GM23338 (cell line): ENCODE measurements around the gene BCAR3. TPM values are rescaled to one million over a fixed set of nuclear protein-coding genes. Genes with fewer than 3 reads are reported as not detected.

Experiments used
- ATAC-seq: fragments of 200-7000 bp; cut with Tn5 transposase; 3 replicates; pipeline ENCODE4 v1.9.1; 2020
- DNase-seq: peaks from one replicate; pipeline ENCODE4 v3.0.0-alpha.2; 2015; ENCODE audit warnings: low spot score
- H2AFZ ChIP-seq: fragments of 200-600 bp; sonication (generic); 2 replicates; pipeline ENCODE4 v1.8.0; 2016; ENCODE audit warnings: antibody characterized with exemption, mild to moderate bottlenecking, moderate library complexity
- H3F3A ChIP-seq: fragments of 200-600 bp; sonication (generic); replicated peaks from 2 replicates; pipeline ENCODE4 v1.8.0; 2017; ENCODE audit warnings: antibody characterized with exemption, mixed run types, low read depth
- H3K27ac ChIP-seq: fragments of 200-600 bp; sonication (generic); 2 replicates; pipeline ENCODE4 v1.6.1; 2016; ENCODE audit warnings: low read depth
- H3K27me3 ChIP-seq: fragments of 200-600 bp; sonication (generic); 2 replicates; pipeline ENCODE4 v1.8.0; 2016; ENCODE audit warnings: mild to moderate bottlenecking, mixed run types, moderate library complexity; ENCODE audit not compliant: insufficient read depth
- H3K36me3 ChIP-seq: fragments of 200-600 bp; sonication (generic); 2 replicates; pipeline ENCODE4 v1.8.0; 2016; ENCODE audit warnings: mild to moderate bottlenecking; ENCODE audit not compliant: insufficient read depth
- H3K4me1 ChIP-seq: fragments of 200-600 bp; sonication (generic); 2 replicates; pipeline ENCODE4 v1.8.0; 2016; ENCODE audit warnings: mild to moderate bottlenecking, moderate library complexity; ENCODE audit not compliant: insufficient read depth
- H3K4me2 ChIP-seq: fragments of 200-600 bp; sonication (generic); 2 replicates; pipeline ENCODE4 v1.7.1; 2017; ENCODE audit warnings: mixed run types
- H3K4me3 ChIP-seq: fragments of 200-600 bp; sonication (generic); 2 replicates; pipeline ENCODE4 v1.6.1; 2016; ENCODE audit warnings: mixed run types
- H3K79me2 ChIP-seq: fragments of 200-600 bp; sonication (generic); replicated peaks from 2 replicates; pipeline ENCODE4 v1.8.0; 2017; ENCODE audit warnings: mild to moderate bottlenecking; ENCODE audit not compliant: insufficient read depth
- H3K9me2 ChIP-seq: fragments of 200-600 bp; sonication (generic); 2 replicates; pipeline ENCODE4 v1.8.0; 2017; ENCODE audit not compliant: insufficient read depth
- H4K20me1 ChIP-seq: fragments of 200-600 bp; sonication (generic); replicated peaks from 2 replicates; pipeline ENCODE4 v1.8.0; 2017; ENCODE audit warnings: mild to moderate bottlenecking; ENCODE audit not compliant: insufficient read depth
- H3K27ac Mint-ChIP-seq: 2 replicates; pipeline ENCODE4 v1.8.0; 2020; ENCODE audit warnings: inconsistent platforms, mild to moderate bottlenecking, moderate library complexity, mixed read lengths
- H3K27me3 Mint-ChIP-seq: 3 replicates; pipeline ENCODE4 v1.8.0; 2022; ENCODE audit warnings: low read depth, mild to moderate bottlenecking, moderate library complexity, mixed read lengths, inconsistent platforms; ENCODE audit not compliant: insufficient read depth, poor library complexity
- H3K36me3 Mint-ChIP-seq: 3 replicates; pipeline ENCODE4 v1.8.0; 2021; ENCODE audit warnings: low read depth, mild to moderate bottlenecking, inconsistent platforms, moderate library complexity, mixed read lengths
- H3K4me1 Mint-ChIP-seq: 3 replicates; pipeline ENCODE4 v1.8.0; 2020; ENCODE audit warnings: mild to moderate bottlenecking, inconsistent platforms, mixed read lengths
- H3K4me3 Mint-ChIP-seq: 3 replicates; pipeline ENCODE4 v1.8.0; 2021; ENCODE audit warnings: moderate library complexity, mild to moderate bottlenecking, inconsistent platforms, mixed read lengths
- H3K9me3 Mint-ChIP-seq: 3 replicates; pipeline ENCODE4 v1.8.0; 2020; ENCODE audit warnings: moderate library complexity, mild to moderate bottlenecking, inconsistent platforms, mixed read lengths
- ETS1 ChIP-seq: IDR thresholded peaks from 2 replicates; pipeline ENCODE4 v1.6.1; 2016; ENCODE audit warnings: antibody characterized with exemption
- JUNB ChIP-seq: IDR thresholded peaks from one replicate; pipeline ENCODE4 v1.6.1; 2016; ENCODE audit warnings: antibody characterized with exemption; ENCODE audit not compliant: unreplicated experiment
- polyA plus RNA-seq: library from polyadenylated mRNA; unstranded; fragments of >200 nt; fragmentation: Nextera tagmentation; extraction: Ambion mirVana; gene quantifications from 2 replicates; pipeline ENCODE4 v1.2.1, GENCODE V29; 2016
- total RNA-seq: library from RNA; depleted of rRNA; stranded (reverse); fragments of >200 nt; shearing (Covaris generic); gene quantifications from 2 replicates; pipeline ENCODE4 v1.2.3, GENCODE V29; 2014
- TF ChIP-seq, protein P1 (sequence below): fragments of 250-450 bp; sonication (Bioruptor Pico); IDR thresholded peaks from 2 replicates; pipeline ENCODE4 v1.5.0; 2020; ENCODE audit warnings: mild to moderate bottlenecking, moderate library complexity

Gene BCAR3
- total and polyA plus RNA-seq, 2 experiments from 2014 or later: 5.5 to 9.7 TPM

GRCh38 chr1:93531193-93531592 is 150.4 kb downstream of the BCAR3 start:
- no peak overlapping the region for H3K4me3 Mint-ChIP-seq

More at GRCh38 chr1:93531193-93531592, 150.4 kb downstream of the BCAR3 start:
- no peak for ATAC-seq
- Mint-ChIP-seq H3K36me3 (peaks cover 43% of the 10 kb centered on the region), H3K9me3 (no peaks in the 10 kb centered on the region), H3K27ac (no peak overlapping the region), H3K4me1 (peaks cover 4% of the 10 kb centered on the region; the same call in 1 of the 3 replicates), H3K27me3 (no peaks in the 10 kb centered on the region)
- Histone ChIP-seq H3K4me1 (no peaks in the 10 kb centered on the region), H4K20me1 (no peaks in the 10 kb centered on the region), H3K36me3 (peaks cover 8% of the 10 kb centered on the region; the same call in 1 of the 2 replicates), H3K4me2 (no peak overlapping the region), H3K27ac (no peak overlapping the region), H3K4me3 (no peak overlapping the region), H3F3A (no peaks in the 10 kb centered on the region), H3K9me2 (no peaks in the 10 kb centered on the region), H2AFZ (no peak overlapping the region), H3K27me3 (no peaks in the 10 kb centered on the region), H3K79me2 (0 out of 2 replicates have a peak, but pooled peaks cover 10% of the 10 kb centered on the region)
- TF ChIP-seq JUNB (no peak), ETS1 (no peak)
- TF ChIP-seq, protein P1, sequence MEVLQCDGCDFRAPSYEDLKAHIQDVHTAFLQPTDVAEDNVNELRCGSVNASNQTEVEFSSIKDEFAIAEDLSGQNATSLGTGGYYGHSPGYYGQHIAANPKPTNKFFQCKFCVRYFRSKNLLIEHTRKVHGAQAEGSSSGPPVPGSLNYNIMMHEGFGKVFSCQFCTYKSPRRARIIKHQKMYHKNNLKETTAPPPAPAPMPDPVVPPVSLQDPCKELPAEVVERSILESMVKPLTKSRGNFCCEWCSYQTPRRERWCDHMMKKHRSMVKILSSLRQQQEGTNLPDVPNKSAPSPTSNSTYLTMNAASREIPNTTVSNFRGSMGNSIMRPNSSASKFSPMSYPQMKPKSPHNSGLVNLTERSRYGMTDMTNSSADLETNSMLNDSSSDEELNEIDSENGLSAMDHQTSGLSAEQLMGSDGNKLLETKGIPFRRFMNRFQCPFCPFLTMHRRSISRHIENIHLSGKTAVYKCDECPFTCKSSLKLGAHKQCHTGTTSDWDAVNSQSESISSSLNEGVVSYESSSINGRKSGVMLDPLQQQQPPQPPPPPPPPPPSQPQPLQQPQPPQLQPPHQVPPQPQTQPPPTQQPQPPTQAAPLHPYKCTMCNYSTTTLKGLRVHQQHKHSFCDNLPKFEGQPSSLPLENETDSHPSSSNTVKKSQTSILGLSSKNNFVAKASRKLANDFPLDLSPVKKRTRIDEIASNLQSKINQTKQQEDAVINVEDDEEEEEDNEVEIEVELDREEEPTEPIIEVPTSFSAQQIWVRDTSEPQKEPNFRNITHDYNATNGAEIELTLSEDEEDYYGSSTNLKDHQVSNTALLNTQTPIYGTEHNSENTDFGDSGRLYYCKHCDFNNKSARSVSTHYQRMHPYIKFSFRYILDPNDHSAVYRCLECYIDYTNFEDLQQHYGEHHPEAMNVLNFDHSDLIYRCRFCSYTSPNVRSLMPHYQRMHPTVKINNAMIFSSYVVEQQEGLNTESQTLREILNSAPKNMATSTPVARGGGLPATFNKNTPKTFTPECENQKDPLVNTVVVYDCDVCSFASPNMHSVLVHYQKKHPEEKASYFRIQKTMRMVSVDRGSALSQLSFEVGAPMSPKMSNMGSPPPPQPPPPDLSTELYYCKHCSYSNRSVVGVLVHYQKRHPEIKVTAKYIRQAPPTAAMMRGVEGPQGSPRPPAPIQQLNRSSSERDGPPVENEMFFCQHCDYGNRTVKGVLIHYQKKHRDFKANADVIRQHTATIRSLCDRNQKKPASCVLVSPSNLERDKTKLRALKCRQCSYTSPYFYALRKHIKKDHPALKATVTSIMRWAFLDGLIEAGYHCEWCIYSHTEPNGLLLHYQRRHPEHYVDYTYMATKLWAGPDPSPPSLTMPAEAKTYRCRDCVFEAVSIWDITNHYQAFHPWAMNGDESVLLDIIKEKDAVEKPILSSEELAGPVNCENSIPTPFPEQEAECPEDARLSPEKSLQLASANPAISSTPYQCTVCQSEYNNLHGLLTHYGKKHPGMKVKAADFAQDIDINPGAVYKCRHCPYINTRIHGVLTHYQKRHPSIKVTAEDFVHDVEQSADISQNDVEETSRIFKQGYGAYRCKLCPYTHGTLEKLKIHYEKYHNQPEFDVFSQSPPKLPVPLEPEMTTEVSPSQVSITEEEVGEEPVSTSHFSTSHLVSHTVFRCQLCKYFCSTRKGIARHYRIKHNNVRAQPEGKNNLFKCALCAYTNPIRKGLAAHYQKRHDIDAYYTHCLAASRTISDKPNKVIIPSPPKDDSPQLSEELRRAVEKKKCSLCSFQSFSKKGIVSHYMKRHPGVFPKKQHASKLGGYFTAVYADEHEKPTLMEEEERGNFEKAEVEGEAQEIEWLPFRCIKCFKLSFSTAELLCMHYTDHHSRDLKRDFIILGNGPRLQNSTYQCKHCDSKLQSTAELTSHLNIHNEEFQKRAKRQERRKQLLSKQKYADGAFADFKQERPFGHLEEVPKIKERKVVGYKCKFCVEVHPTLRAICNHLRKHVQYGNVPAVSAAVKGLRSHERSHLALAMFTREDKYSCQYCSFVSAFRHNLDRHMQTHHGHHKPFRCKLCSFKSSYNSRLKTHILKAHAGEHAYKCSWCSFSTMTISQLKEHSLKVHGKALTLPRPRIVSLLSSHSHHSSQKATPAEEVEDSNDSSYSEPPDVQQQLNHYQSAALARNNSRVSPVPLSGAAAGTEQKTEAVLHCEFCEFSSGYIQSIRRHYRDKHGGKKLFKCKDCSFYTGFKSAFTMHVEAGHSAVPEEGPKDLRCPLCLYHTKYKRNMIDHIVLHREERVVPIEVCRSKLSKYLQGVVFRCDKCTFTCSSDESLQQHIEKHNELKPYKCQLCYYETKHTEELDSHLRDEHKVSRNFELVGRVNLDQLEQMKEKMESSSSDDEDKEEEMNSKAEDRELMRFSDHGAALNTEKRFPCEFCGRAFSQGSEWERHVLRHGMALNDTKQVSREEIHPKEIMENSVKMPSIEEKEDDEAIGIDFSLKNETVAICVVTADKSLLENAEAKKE: no peak
- DNase-seq: no peak
